ENCODE data around the gene CKAP2L.
A peak's percentile ranks its signal among the peaks of the same experiment; 100 is the strongest.

CKAP2L gene, protein sequence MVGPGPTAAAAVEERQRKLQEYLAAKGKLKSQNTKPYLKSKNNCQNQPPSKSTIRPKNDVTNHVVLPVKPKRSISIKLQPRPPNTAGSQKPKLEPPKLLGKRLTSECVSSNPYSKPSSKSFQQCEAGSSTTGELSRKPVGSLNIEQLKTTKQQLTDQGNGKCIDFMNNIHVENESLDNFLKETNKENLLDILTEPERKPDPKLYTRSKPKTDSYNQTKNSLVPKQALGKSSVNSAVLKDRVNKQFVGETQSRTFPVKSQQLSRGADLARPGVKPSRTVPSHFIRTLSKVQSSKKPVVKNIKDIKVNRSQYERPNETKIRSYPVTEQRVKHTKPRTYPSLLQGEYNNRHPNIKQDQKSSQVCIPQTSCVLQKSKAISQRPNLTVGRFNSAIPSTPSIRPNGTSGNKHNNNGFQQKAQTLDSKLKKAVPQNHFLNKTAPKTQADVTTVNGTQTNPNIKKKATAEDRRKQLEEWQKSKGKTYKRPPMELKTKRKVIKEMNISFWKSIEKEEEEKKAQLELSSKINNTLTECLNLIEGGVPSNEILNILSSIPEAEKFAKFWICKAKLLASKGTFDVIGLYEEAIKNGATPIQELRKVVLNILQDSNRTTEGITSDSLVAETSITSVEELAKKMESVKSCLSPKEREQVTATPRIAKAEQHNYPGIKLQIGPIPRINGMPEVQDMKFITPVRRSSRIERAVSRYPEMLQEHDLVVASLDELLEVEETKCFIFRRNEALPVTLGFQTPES

DNA sequence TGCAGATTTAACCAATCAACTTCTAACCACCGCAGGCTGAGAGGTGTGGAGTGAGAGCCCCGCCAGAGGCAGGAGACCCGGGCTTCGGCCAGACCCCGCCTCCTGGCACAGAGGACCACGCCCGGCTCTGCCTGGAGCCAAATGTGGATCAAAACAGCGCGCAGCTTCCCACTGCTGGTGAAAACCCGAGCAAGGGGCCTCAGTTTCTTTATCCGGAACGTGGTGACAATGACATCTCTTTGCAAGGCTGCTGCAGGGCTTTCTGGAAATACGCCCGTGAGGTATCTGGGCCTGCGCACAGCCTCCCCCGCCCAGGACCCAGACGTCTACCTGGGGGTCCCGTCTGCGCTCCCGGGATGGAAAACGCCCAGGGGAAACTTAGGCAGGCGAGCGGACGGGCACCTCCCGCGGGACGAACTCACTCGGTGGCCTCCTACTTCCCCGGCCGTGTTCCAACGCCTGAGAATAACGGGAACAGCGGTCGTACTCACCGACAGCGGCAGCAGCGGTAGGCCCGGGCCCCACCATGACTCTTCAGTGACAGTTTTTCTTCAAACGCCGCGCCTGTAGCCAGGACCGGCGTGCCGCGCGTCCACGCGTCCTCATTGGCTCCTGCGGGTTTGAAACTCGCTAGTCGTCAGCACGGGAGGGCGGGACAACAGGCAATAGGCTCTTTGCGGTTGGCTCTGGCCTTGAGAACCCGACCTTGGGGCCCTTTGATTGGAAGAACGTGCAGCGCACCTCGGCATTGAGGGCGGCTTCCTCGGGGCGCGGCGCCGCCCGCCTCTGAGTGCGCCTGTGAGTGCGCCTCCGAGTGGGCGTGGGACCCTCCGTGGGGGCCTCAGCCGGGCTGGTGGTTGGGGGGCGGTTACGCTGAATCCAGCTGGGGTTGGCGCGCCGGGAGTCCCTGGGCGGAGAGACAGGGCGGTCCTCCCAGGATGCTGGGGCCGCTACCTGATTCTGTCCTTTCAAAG, at the start of gene CKAP2L:
TSS of gene CKAP2L (minus strand) at position 539 of the 974 bp plus-strand sequence. CDS start at position 528, 11 bp downstream.
- ATAC-seq, result peak; percentile 98

DNA sequence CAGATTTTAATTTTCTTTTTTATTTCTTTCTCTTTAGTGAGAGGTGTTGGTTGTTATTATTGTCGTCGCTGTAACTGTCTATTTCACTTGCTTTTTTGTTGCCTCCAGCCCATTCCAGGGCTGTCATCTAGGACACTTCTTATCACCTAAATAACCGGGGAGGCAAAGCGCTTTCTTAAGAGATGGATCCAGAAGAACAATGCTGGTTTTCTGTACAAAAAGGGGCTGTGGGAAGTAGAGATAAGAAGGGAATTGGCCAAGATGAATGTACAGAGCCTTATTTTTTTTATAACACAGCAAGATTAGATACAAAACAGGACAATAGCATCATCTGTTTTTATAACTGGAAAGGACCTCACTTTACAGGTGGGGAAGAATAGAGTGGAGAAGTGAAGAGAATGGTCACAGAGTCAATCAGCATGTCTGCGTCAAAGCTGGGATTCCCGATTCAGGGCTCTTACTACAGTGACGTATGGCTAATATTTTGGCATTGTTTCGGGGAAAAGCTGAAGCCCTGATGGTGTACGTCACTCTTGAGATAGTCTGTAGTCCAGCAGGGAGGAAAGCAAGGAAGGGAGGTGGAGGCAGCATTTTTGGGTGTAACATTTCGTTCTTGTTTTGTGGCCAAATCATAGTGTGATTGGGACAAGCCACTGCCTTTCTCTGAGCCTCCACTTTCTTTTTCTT, 49.0 kb upstream of the CKAP2L start:
- ATAC-seq, result no peak

DNA sequence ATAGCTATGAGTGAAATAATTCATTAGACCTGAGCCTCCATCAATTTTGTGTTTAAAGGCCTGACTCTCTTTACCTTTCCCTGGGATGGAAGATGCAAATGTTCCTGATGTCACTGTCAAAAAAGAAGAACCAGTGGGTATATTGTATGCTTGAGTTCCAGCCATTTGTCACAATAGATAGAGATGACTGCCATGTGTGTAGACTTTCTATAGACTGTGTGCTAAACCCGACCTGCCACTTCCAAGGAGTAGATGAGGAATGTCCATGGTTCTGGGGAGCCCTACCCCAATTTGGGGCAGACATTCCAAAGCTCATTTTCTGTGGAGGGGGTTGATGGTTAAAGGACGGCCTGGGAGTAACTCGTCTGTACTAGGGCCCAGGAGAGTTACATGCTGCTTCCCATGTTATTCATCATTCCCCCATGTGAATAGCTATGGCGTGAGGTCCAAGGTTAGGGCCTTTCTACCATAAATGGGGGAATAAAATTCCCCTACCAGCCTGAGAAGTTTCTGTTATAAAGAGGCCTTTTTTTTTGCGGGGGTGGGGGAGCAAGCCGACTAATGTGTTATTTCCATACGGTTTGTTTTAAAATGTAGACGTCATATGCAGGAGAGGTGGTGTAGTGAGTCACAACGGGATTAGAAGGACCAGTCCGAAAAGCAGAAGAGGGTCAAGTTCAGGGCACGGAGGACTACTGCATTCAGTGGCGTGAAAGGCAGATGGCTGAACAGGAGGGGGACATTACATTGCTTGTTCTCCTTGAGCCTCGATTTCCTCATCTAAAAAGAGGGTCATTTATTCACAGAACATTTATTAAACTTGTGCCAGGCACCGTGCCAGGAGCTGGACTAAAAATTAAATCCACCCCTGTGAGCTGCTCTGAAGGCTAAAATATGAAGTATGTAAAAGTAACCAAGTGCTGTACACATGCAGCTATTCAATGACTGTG, 48.2 kb upstream of the CKAP2L start:
- ATAC-seq, result peak; percentile 23 to 25

DNA sequence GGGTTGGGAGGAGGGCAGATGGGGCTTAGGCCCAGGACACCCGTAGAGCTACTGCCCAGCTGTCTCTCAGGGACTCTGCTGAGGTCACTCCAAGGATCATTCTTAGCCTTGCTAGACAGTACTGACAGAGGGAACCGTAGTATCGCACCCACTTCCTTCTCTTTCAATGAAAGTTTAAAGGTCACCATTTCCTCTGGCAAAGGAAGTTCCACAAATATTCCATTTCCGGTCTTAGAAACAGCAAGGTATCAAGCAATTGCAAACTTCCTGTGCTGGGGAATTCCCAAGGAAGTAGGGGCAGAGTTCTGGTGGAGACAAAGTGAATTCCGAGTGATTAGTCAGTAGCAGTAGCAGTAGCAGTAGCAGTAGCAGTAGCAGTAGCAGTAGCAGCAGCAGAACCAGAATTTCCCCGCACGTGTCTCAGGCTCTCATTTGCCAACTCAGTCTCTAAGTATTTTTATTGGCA, 47.5 kb upstream of the CKAP2L start:
- peak; percentile 80 to 81 for ATAC-seq

DNA sequence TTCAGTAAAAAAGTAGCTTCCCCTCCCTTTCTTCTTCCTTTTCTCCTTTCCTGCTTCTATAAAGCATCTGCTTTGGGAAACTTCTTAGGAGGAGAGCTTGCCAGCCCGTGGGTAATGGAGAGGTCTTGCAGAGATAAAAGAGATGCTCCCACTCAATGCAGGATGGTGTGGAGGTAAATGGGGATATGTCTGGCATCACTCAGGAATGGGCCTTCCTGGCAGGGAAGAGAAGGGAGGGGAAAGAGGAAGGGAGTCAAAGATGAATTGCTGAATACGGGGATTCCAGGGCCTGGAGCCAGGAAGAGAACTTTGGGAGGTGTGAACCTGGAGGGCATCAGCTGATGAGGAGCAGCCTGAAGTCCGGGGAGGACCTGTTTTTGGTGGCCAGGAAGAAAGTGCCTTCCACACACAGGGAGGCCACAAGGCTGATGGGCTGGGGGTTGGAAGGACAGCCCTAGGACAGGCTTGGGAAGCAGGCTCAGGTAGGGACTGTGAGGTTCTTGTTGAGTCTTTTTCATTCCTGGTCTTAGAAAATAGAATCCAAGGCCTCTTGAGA, 46.9 kb upstream of the CKAP2L start:
- no peak for ATAC-seq

DNA sequence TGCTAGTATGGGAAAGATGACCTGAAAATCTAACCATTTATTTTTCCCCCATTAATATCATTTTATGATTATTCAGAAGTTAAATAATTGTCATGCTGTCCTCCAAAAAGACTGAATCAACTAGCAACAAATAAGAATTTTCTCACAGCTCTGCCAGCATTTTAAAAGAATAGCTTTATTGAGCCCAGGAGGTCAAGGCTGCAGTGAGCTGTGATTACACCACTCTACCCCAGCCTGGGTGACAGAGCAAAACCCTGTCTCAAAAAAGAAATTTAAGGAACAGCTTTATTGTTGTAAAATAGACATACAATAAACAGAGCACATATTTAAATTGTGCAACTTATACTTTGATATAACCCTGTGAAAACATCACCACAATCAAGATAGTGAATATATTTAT, 44.7 kb upstream of the CKAP2L start:
- no peak for ATAC-seq

DNA sequence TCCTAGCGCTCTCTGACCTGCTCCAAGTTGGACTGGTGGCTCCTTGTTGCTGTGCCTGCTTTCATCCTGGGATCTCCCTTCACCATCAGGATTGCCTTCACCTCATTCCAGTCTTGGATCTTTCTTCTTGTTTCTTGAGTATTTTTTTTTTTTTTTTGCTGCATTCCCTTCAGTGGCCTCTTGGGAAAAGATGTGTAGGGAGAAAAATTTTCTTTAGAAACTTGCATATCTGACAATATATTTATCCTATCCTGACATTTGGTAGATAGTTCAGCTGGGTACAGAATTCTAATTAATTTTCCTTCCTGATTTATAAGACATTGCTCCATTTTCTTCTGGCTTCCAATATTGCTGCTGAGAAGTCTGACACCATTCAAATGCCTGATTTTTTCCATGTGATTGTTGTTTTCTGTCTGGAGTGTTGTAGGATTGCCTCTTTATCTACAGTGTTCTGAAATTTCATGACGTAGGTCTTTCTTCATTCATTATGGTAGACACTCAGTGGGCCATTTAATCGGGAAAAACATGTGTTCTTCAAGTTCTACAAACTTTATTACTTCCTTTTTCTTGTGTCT, 42.9 kb upstream of the CKAP2L start:
- ATAC-seq, result no peak

DNA sequence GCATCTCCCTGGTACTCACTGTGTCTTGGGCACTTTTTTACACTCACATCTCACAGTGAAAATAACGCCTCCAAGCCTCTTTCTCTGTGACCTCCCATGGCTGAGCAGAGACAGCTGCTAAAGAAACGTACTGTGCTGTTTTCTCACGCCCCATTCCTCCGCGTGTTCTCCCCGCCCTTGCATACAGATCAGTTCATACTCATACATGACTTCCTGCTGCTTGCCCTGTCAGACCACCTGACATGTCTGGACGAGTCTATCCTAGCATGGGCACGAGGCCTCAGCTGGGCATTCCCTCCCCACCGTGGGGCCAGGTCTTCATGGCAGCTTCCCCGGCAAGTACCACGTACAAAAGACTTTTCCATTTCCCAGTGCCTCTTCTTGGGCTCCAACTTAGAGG, 41.1 kb upstream of the CKAP2L start:
- ATAC-seq, result no peak

DNA sequence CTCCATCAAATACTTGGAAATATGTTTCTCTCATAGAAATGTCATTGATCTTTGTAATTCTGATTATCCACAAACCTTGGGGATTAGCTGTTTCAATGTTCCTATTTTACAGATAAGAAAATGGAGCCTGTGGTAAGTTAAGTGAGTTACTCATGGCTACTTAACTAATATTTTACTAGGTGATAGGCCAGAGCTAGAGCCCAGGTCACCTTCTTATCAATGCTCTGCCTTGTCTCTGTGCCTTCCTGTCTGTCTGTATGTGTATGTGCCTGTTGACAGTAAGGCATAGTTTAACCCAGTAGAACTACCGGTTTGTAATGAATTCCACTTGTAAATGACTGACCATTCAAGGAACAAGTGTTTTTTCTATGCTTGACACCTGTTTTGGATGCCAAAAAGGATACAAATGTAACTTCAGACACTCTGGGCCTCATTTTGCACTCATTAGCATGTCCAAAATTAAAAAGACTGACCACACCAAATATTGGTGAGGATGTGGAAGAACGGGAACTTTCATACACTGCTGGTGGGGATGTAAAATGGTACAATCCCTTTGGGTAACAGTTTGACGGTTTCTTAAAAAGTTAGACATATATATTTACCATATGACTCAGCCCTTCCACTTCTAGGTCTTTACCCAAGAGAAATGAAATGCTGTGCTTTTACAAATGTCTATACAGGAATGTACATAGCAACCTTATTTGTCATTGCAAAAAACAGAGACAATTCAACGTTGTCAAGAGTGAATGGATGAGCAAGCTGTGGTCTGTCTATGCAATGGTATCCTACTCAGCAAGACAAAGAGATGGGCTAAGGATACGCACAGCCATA, 39.5 kb upstream of the CKAP2L start:
- ATAC-seq, result peak; percentile 90 to 91

DNA sequence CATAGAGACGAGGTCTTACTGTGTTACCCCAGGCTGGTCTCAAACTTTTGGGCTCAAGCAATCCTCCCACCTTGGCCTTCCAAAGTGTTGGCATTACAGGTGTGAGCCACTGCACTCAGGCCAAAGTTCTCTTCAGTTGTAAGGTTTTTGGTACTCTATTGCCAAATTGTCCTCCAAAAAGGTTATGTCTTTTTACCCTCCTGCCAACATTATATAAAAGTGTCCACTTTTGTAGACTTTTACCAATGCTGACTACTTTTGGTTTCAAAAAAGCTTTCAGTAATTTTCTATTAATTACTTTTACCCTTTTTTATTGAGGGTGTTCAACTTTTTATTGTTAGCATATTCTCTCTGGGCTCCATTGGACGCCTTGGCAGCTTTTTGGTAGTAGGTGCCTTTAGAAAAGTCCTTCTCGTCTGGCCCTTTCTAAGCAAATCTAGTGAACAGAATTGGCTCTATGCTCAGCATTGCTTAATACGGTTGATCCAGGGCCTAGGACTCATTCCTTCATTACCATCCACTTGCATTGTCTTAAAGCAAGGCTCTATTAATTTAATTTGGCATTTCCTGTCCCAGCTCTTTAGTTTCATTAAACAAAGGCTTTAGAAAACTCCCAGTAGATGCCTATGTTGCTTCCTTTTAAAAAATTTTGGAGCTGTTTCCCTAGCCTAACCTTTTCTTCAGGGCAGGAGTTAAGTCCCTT, 36.6 kb upstream of the CKAP2L start:
- no peak for ATAC-seq

DNA sequence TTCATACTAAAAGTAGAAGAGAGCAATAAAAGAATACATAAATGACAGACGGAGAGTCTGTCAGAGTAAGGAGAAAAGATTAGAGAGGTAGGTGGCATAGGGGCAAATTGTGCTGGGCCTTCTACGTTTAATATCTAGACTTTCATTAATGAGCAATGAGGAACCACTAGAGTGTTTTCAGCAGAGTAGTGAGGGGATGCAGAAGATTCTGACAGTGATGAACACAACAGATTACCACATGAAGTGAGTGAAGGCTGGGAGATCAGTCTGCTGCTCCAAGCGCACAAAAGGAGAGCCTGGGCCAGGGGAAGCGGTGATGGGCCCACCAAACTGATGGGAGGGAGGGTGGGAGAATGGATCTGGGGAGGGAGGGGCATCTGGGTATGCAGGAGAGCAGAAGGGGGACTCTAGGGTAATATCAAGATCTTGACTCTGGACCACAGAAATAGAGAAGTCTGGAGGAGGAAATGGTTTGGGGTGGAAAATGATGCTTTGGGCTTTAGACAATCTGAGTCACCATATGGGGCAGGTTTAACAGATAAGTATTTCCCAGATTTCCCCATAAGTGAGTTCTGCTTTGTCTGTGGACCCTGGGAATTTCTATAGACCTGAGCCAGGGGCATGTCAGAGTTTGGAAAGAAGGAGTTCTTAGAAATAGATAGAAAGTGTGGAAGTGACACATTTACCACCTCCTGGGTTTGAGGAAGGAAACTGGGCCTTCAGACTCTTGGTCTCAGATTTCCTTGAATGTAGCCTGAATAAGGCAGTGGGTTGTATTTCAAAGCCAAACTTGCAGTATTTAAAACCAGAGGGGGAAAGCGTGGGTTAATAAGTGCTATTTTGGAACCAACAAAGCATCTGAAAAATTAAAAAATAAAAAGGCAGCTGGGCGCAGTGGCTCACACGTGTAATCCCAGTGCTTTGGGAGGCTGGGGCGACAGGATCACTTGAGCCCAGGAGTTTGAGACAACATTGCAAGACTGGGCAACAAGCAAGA, 34.9 kb upstream of the CKAP2L start:
- no peak for ATAC-seq

DNA sequence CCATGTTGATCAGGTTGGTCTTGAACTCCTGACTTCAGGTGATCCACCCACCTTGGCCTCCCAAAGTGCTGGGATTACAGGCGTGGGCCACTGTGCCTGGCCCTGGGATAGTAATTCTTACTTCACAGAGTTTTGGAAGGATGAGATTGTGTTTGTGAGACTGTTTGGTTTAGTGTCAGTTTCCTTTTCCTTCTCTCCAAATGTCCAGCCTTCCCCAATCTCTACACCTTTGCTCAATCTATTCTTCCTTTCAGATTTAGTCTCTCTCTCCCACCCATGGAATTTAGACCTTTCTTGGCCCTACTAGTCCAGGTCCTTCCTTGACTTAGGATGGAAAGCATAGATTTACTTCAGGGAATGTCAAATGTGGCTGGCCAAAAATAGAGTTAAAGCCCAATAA, 32.1 kb upstream of the CKAP2L start:
- no peak for ATAC-seq

DNA sequence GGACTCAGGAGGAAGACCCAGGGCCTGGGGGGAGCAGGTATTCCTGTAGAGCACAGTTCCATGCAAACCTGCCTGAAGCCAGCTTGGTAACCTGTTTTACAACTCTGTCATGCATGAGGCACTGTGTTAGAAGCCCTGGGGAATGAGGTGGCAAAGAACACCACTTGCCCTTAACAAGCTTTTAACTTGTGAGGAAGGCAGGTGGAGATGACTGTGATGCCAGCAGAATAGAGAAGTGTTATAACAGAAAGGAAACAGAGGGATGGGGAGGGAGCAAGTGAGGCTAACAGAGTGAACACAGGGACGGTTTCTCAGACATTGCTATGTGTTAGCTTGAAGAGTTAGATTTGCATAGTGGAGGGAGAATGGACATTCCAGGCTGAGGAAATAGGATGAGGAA, 31.4 kb upstream of the CKAP2L start:
- ATAC-seq, result no peak

DNA sequence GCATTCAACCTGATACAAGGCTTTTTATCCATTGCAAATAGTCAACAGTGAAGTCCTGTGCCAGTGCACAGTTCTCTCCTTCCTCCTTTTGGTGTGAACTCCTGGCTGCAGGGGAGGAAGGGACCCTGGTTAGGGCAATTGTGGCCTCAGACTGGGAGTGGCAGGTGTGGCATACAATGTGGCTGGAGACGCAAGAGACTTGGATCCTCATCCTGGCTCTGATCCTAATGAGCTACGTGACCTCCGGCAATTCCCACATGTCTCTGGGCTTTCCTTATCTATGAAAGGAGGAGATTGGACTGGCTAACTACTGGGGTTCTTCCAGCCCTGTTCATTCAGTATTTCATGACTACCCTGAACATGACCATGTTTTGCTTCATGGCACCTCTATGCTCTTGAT, 30.4 kb upstream of the CKAP2L start:
- no peak for ATAC-seq

DNA sequence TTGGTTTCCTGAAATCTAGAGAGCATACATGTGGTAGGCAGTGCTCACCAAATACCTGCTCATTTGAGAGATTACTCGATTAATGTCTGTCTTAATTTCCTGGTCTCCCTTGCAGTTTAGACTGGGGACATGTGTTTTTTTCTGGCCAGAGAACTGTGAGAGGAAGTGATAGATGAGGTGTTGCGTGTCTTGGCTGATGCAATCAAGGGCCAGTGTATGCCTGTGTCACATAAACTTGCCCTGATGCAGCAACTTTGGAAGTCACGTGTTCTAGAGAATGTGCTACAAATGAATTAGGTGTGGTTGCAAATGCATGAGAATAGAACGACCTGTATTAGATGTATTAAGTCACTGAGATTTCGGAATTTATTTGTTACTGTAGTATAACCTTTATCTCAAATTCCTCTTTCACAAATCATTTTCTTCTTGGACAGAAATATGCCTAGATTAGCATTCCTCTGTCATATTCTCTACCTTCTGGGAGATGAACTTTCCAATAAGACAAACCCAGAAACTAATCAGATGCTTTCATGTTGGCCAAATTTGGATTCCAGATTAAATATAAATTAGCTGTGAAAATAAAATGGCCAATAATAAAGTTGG, 29.8 kb upstream of the CKAP2L start:
- ATAC-seq, result peak; percentile 71 to 83

DNA sequence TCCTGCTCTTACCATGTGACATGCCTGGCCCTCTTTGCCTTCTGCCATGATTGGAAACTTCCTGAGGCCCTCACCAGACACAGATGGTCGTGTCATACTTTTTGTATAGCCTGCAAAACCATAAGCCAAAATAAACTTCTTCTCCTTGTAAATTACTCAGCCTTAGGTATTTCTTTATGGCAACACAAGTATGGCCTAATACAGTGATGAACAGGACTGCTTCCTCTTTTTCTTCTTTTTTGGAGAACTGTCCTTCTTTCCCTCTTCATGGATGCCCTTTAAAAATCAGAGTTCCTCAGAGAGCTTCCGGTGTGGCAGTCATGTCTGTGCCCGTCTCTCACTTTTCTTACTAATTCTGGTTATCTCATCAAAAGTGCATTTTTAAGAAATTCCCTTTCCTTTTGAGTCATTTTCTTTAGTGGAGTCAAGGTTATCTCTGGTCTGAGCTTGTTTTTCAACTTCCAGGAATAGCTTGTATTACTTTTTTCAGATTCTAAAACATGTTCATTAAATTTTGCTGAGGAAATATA, 29.1 kb upstream of the CKAP2L start:
- ATAC-seq, result peak; percentile 21 to 61

DNA sequence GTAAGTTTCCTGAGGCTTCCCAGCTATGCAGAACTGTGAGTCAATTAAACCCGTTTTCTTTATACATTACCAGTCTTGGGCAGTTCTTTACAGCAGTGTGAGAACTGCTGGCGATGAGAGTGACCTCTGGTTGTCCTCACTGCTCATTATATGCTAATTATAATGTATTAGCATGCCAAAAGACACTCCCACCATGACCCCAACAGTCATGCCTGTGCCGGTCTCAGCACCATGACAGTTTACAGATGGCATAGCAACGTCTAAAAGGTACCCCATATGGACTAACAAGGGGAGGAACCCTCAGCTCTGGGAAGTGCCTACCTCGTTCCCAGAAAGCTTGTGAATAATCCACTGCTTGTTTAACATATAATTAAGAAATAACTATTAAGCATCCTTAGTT, 28.0 kb upstream of the CKAP2L start:
- ATAC-seq, result no peak
